NCI-H526 treated with DMSO at 0.1 percent for 48 hours (cell line): ENCODE measurements around the gene SNN.

Experiments used
- DNase-seq: peaks from one replicate; lab custom pipeline; 2025; lab: John Stamatoyannopoulos, UW

SNN gene

GRCh38 chr16:11667221-11667823 is 933 bp upstream of the SNN start:
- no peak for DNase-seq

- DNase-seq: no peak
Measured at GRCh38 chr16:11668623-11669379, 546 bp downstream of the SNN start.

GRCh38 chr16:11669380-11670146 is 1.3 kb downstream of the SNN start:
- no peak for DNase-seq

- no peak for DNase-seq
Measured at GRCh38 chr16:11670171-11671131, 2.2 kb downstream of the SNN start.

- DNase-seq: no peak
Measured at GRCh38 chr16:11671271-11671670, 3.0 kb downstream of the SNN start.

- DNase-seq: no peak
Measured at GRCh38 chr16:11671676-11672075, 3.4 kb downstream of the SNN start.

- no peak for DNase-seq
Measured at GRCh38 chr16:11672206-11673090, 4.2 kb downstream of the SNN start.

- no peak for DNase-seq
Measured at GRCh38 chr16:11673091-11674000, 5.1 kb downstream of the SNN start.

- DNase-seq: no peak
Measured at GRCh38 chr16:11674001-11674817, 6.0 kb downstream of the SNN start.

- DNase-seq: no peak
Measured at GRCh38 chr16:11674818-11675560, 6.7 kb downstream of the SNN start.

GRCh38 chr16:11675561-11676511 is 7.6 kb downstream of the SNN start:
- no peak for DNase-seq

GRCh38 chr16:11676799-11677198 is 8.5 kb downstream of the SNN start:
- no peak for DNase-seq

- DNase-seq: no peak
Measured at GRCh38 chr16:11677451-11677951, 9.2 kb downstream of the SNN start.

- no peak for DNase-seq
Measured at GRCh38 chr16:11677959-11678881, 10.0 kb downstream of the SNN start.

- no peak for DNase-seq
Measured at GRCh38 chr16:11679250-11679649, 11.0 kb downstream of the SNN start.
